MG63 (cell line): ENCODE measurements around the gene DUSP16. TPM values are rescaled to one million over a fixed set of nuclear protein-coding genes. Genes with fewer than 3 reads are reported as not detected.

Source experiments
- DNase-seq: peaks from one replicate; pipeline ENCODE4 v3.0.0-alpha.2; 2020
- H3K27me3 ChIP-seq: fragments of 250-450 bp; sonication (Bioruptor Pico); 2 replicates; pipeline ENCODE4 v1.5.1; 2020; ENCODE audit warnings: mild to moderate bottlenecking, moderate library complexity
- H3K36me3 ChIP-seq: fragments of 250-450 bp; sonication (Bioruptor Pico); 2 replicates; pipeline ENCODE4 v1.5.1; 2020; ENCODE audit warnings: mild to moderate bottlenecking, moderate library complexity
- H3K4me3 ChIP-seq: fragments of 250-450 bp; sonication (Bioruptor Pico); 2 replicates; pipeline ENCODE4 v1.5.1; 2020; ENCODE audit warnings: mild to moderate bottlenecking, moderate library complexity
- H3K9me3 ChIP-seq: fragments of 250-450 bp; sonication (Bioruptor Pico); 2 replicates; pipeline ENCODE4 v1.5.1; 2020; ENCODE audit warnings: mild to moderate bottlenecking, moderate library complexity
- total RNA-seq: library from RNA; depleted of rRNA; stranded (reverse); fragments of >200 nt; shearing (Covaris generic); gene quantifications from 2 replicates; pipeline ENCODE4 v1.2.3, GENCODE V29; 2014; ENCODE audit warnings: low replicate concordance

The DUSP16 gene
- total RNA-seq, 1 experiment from 2014 or later: 11.5 TPM

GRCh38 chr12:12499909-12500604, 62.6 kb downstream of the DUSP16 start:
- Histone ChIP-seq H3K4me3 (no peak overlapping the region), H3K27me3 (no peaks in the 10 kb centered on the region), H3K36me3 (no peaks in the 10 kb centered on the region; the same call in 1 of the 2 replicates), H3K9me3 (no peaks in the 10 kb centered on the region)
- DNase-seq: no peak

- H3K9me3 ChIP-seq: no peaks in the 10 kb centered on the region
- no peaks in the 10 kb centered on the region; the same call in 1 of the 2 replicates for H3K36me3 ChIP-seq
- DNase-seq: no peak
- no peak overlapping the region for H3K4me3 ChIP-seq
- no peaks in the 10 kb centered on the region for H3K27me3 ChIP-seq
These were observed 64.5 kb downstream of the DUSP16 start for GRCh38 chr12:12498210-12498609.

- Histone ChIP-seq H3K36me3 (no peaks in the 10 kb centered on the region; the same call in 1 of the 2 replicates), H3K27me3 (no peaks in the 10 kb centered on the region), H3K4me3 (no peak overlapping the region), H3K9me3 (no peaks in the 10 kb centered on the region)
- no peak for DNase-seq
These were observed 67.1 kb downstream of the DUSP16 start for GRCh38 chr12:12495536-12495935.

- DNase-seq: no peak
- Histone ChIP-seq H3K36me3 (no peaks in the 10 kb centered on the region; the same call in 1 of the 2 replicates), H3K27me3 (no peaks in the 10 kb centered on the region), H3K9me3 (no peaks in the 10 kb centered on the region), H3K4me3 (no peak overlapping the region)
These were observed 70.1 kb downstream of the DUSP16 start for GRCh38 chr12:12492547-12492946.

GRCh38 chr12:12491606-12492005, 71.1 kb downstream of the DUSP16 start:
- no peaks in the 10 kb centered on the region for H3K9me3 ChIP-seq
- DNase-seq: no peak
- H3K27me3 ChIP-seq: no peaks in the 10 kb centered on the region
- H3K36me3 ChIP-seq: peaks cover 4% of the 10 kb centered on the region
- no peak overlapping the region for H3K4me3 ChIP-seq

- no peak overlapping the region for H3K4me3 ChIP-seq
- DNase-seq: no peak
- H3K9me3 ChIP-seq: no peaks in the 10 kb centered on the region
These were observed 73.7 kb downstream of the DUSP16 start for GRCh38 chr12:12488823-12489550.

GRCh38 chr12:12488296-12488695, 74.4 kb downstream of the DUSP16 start:
- Histone ChIP-seq H3K36me3 (peaks cover 4% of the 10 kb centered on the region; the same call in 1 of the 2 replicates), H3K9me3 (no peaks in the 10 kb centered on the region), H3K27me3 (no peaks in the 10 kb centered on the region), H3K4me3 (no peak overlapping the region)
- no peak for DNase-seq

More at GRCh38 chr12:12488823-12489550, 73.7 kb downstream of the DUSP16 start:
- Histone ChIP-seq H3K27me3 (no peaks in the 10 kb centered on the region), H3K36me3 (peaks cover 4% of the 10 kb centered on the region; the same call in 1 of the 2 replicates)

GRCh38 chr12:12487490-12487889, 75.2 kb downstream of the DUSP16 start:
- peaks cover 4% of the 10 kb centered on the region; the same call in 1 of the 2 replicates for H3K36me3 ChIP-seq
- no peaks in the 10 kb centered on the region for H3K9me3 ChIP-seq
- no peak overlapping the region for H3K4me3 ChIP-seq
- no peak for DNase-seq
- H3K27me3 ChIP-seq: no peaks in the 10 kb centered on the region

- H3K4me3 ChIP-seq: no peak overlapping the region
- DNase-seq: no peak
- H3K9me3 ChIP-seq: no peaks in the 10 kb centered on the region
- H3K27me3 ChIP-seq: no peaks in the 10 kb centered on the region
- peaks cover 4% of the 10 kb centered on the region; the same call in 1 of the 2 replicates for H3K36me3 ChIP-seq
These were observed 75.9 kb downstream of the DUSP16 start for GRCh38 chr12:12486661-12487240.

- no peak overlapping the region for H3K4me3 ChIP-seq
- no peaks in the 10 kb centered on the region for H3K27me3 ChIP-seq
- H3K9me3 ChIP-seq: no peaks in the 10 kb centered on the region
- H3K36me3 ChIP-seq: peaks cover 7% of the 10 kb centered on the region
- DNase-seq: no peak
These were observed 79.2 kb downstream of the DUSP16 start for GRCh38 chr12:12483438-12483837.

- Histone ChIP-seq H3K27me3 (no peaks in the 10 kb centered on the region), H3K36me3 (peaks cover 7% of the 10 kb centered on the region), H3K9me3 (no peaks in the 10 kb centered on the region), H3K4me3 (no peak overlapping the region)
- DNase-seq: no peak
These were observed 79.7 kb downstream of the DUSP16 start for GRCh38 chr12:12482959-12483358.

GRCh38 chr12:12482150-12482761, 80.4 kb downstream of the DUSP16 start:
- Histone ChIP-seq H3K36me3 (peaks cover 11% of the 10 kb centered on the region), H3K4me3 (no peak overlapping the region), H3K9me3 (no peaks in the 10 kb centered on the region), H3K27me3 (no peaks in the 10 kb centered on the region)
- DNase-seq: no peak

GRCh38 chr12:12481631-12482030, 81.0 kb downstream of the DUSP16 start:
- H3K4me3 ChIP-seq: no peak overlapping the region
- no peaks in the 10 kb centered on the region for H3K9me3 ChIP-seq
- peaks cover 9% of the 10 kb centered on the region for H3K36me3 ChIP-seq
- no peaks in the 10 kb centered on the region for H3K27me3 ChIP-seq
- DNase-seq: no peak

GRCh38 chr12:12480074-12480473, 82.6 kb downstream of the DUSP16 start:
- H3K9me3 ChIP-seq: no peaks in the 10 kb centered on the region
- no peaks in the 10 kb centered on the region for H3K27me3 ChIP-seq
- peaks cover 17% of the 10 kb centered on the region for H3K36me3 ChIP-seq
- DNase-seq: no peak
- no peak overlapping the region for H3K4me3 ChIP-seq

- Histone ChIP-seq H3K36me3 (peaks cover 17% of the 10 kb centered on the region), H3K9me3 (no peaks in the 10 kb centered on the region), H3K4me3 (no peak overlapping the region), H3K27me3 (no peaks in the 10 kb centered on the region)
- no peak for DNase-seq
These were observed 85.2 kb downstream of the DUSP16 start for GRCh38 chr12:12477532-12477890.

GRCh38 chr12:12476857-12477531, 85.7 kb downstream of the DUSP16 start:
- DNase-seq: no peak
- Histone ChIP-seq H3K27me3 (no peaks in the 10 kb centered on the region), H3K36me3 (peaks cover 17% of the 10 kb centered on the region), H3K9me3 (no peaks in the 10 kb centered on the region), H3K4me3 (no peak overlapping the region)
